DMS79 treated with DMSO at 0.1 percent for 48 hours (cell line): ENCODE data around the gene NHS.
"Not testable (repeated sequence)": the region's sequence is repeated elsewhere in the genome, so short reads cannot be mapped to it uniquely, and the experiment has no call there.

ENCODE experiments used
- DNase-seq: peaks from one replicate; lab custom pipeline; 2025; lab: John Stamatoyannopoulos, UW

Gene NHS

DNA sequence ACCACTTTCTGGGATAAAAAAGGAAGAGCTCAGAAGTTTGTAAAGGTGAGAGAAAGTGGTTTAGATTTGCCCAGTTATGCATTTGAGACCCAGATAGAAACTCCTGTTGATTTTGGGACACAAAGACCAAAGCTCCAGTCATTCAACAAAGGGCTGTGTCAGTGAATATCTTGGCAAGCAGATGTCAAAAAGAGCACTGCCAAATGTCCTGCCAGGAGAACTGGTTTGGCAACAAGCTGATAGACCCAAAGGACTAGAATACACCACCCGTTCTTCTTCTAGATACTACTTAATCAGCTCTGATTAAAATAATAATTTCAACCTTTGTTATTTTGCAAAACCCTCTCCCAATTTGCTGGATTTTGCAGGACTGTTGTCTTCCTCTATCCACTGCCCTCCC, 121.4 kb downstream of the NHS start:
- DNase-seq, result no peak

GRCh38 chrX:17497193-17497592, 122.2 kb downstream of the NHS start:
- no peak for DNase-seq

GRCh38 chrX:17499512-17499911, 124.5 kb downstream of the NHS start:
- DNase-seq, result no peak

DNA sequence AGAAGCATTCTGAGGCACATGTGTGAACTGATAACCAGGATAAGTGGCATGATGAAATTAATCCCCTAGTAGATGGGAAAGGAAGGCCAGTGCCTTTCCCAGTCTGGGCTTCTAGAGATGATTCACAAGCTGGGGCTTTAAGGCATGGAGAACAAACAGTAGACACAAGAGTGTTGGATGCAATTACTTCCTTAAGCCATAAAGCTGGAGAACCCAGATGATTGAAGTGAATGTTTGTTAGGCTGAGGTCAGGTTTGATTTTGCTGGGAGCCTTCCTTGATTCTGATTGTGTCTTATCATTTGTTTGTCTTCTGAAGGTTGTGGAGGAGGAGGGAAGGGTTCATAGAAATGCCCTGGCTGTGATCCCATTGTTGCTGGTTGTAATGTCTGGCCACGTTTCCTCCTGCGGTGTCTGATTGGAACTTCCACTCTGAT, 125.2 kb downstream of the NHS start:
- DNase-seq, result no peak

GRCh38 chrX:17501746-17502145, 126.7 kb downstream of the NHS start:
- DNase-seq, result no peak

- not testable (repeated sequence) for DNase-seq
Measured at GRCh38 chrX:17506352-17506751, 131.4 kb downstream of the NHS start.

GRCh38 chrX:17511556-17511955, 136.6 kb downstream of the NHS start:
- no peak for DNase-seq

DNA sequence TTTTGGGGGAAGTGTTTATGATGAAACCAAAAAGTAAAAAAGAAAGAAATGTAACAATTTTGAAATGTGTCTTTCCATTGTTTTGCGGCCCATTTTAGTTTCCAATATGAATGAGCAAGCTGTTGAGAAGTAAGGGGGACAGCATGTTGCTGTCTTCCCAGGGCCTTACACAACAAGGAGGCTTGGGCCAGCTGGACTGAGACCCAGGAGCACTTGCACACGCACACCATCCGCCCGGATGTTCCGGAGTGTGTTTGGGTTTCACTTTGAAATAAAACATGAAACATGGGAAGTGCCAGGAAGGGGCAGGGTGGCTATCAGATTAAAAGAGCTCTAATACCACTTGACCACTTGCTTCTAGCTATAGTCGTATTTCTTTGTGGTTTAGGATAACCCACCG, 144.4 kb downstream of the NHS start:
- no peak for DNase-seq

GRCh38 chrX:17520016-17520615, 145.1 kb downstream of the NHS start:
- no peak for DNase-seq

DNA sequence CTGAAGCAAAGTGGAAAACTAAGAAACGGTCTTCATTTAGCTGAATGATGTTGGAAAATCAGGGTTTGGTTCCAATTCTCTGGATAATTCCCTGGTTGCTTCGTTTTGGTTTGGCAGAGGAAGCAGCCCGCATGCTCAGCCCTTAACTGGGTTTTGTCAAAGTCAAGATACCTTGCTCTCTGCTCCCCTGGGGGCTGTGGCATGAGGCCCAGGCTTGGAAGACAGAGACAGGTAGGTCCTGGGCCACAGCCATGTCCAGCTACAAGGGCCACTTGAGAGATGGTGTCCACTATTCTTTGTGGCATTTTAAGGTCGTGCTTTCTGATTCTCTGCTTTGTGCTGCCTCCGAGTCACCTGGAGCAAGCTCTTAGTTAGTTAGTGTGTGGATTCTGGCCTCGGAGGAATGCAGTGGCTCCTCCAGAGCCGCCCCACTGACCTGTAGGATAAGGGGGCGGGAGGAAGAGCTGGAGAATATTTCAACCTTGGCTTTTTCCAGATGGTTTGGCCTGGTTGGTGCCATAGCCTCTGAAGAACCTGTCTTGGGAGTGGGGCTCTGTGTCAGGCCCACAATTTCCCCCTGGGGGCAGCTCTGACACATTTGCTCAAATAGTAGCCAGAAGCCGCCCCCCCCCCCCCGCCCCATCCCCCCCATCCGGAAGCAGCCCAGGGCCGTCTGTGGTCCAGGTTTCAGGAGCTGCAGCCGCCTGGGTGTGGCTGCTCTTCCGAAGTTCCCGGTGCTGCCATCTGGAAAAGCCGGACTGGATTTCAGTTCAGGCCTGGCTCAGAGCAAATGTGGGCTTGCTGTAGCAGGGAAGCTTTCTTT, 147.1 kb downstream of the NHS start:
- no peak for DNase-seq

GRCh38 chrX:17525266-17525665, 150.3 kb downstream of the NHS start:
- DNase-seq, result no peak

DNA sequence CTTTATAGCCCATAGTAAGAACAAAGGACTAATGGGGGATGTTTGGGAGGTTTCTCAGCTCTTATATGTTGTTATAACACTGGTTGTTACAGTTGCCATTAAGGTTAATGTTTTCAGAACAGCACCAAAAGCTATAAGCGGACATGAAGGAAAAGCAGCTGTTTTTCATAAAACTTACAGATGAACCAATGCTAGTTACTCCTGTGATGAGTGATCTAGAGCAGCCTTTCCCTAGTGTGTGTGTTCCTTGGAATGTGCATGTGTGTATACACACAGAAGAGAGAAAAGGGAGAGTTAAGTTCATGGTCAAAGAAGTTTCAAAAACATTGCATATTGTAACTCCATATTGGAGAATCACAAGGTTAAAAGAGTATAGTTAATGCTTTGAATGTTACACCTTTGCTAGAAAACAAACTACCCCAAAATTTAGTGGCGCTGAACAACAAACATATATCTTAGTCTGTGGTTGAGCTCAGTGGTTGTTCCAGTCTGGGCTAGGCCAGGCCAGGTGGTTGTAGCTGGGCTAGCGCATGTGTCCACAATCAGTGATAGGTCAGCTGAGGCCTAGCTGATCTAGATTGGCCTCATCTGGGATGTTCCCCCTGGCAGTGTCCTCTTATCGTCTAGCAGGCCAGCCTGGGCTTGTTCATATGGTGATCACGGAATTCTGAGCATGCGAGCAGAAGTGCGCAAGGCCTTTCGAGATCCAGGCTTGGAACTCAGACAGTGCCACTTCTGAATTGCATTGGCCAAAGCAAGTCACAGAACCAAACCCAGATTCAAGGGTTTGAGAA, 151.0 kb downstream of the NHS start:
- DNase-seq, result no peak

- DNase-seq, result peak; percentile 24
Measured at GRCh38 chrX:17527135-17527701, 152.2 kb downstream of the NHS start.

GRCh38 chrX:17527922-17528321, 152.9 kb downstream of the NHS start:
- no peak for DNase-seq

DNA sequence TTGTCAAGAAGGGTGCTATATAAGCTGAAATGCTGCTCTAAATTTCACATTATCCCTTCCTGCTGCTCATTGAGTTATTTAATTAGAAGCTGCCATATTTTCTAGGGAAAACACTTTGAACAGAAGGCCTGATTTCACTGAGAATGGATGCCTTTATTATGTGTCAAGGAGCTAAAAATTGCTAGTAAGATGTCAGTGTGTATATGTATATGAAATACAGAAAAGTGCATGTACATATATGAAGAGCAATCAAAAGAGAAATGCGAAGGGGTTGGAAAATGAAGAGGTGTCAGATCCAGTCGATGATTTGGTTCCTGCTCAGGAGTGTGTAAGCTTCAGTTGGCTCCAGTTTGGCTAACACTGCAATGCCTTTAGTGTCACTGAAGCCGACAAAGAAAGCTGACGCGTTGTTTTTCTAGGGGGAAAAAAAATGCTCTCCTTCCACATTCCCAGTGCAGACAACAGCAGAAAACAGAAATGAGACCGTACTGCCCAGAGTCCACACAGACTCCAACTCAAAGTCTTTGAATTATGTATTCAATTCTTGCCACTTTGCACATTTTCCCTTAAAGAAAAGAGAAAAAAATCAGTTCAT, 154.2 kb downstream of the NHS start:
- DNase-seq, result no peak

- DNase-seq, result no peak
Measured at GRCh38 chrX:17531500-17531899, 156.5 kb downstream of the NHS start.

DNA sequence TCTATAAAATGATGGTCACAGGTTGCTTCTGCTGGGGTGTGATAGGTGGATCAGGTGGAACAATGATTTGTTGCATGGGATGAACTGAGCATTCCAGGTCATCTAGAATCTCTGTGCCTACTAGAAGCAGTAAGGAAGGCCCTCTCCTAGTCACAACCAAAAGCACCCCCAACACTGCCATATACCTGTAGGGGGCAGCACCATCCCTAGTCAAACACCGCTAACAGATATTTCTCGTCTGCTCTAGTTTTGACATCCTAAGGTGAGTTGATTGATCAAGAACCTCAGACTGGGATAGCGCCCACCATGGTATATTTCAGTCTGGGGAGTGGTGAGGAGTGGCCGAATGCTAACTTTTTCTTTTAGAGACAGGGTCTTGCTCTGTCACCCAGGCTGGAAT, 160.2 kb downstream of the NHS start:
- no peak for DNase-seq

GRCh38 chrX:17537723-17538243, 162.8 kb downstream of the NHS start:
- DNase-seq, result no peak

GRCh38 chrX:17542123-17542522, 167.1 kb downstream of the NHS start:
- DNase-seq, result no peak

DNA sequence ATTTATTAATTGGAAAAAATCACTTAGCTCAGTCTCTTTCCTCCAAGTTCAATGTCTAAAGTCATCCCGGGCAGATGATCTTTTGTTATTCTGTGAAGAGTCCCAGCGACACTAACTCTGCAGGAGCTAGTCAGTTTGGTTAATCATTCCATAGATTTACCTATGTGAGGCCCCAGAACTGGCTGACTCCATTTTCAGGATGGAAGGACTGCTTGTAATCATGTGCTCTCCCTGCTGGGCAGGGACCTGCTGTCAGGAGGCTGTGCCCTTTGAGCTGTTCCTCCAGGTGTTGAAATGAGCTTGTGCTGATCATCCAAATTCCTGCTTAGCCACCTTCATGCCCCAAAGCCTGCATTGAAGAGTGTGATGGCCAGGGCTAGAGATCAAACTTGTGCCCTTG, 169.8 kb downstream of the NHS start:
- DNase-seq, result no peak

- no peak for DNase-seq
Measured at GRCh38 chrX:17546356-17546755, 171.4 kb downstream of the NHS start.

DNA sequence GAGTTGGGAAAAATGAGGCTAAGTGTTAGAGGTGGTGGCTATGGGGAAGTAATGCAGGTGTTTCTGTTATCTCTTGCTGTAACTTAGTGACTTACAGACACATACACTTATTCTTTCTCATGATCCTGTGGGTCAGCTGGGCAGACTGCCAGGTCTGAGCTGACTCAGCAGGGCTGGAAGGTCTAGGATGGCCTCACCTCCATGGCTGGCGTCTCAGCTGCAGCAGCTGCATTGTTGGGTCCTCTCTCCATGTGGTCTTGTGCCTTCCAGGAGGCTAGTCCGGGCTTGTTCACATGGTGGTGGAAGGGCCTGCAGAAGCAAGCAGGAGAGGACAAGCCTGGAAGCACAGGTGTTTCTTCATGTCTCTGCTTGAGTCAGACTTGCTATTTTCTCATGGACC, 172.7 kb downstream of the NHS start:
- DNase-seq, result peak; percentile 1
